HepG2 (cell line): ENCODE measurements around the gene PNPLA2. TPM values are rescaled to one million over a fixed set of nuclear protein-coding genes. Genes with fewer than 3 reads are reported as not detected.

Source experiments
- ATAC-seq: fragments of 200-7000 bp; cut with Tn5 transposase; 3 replicates; pipeline ENCODE4 v1.9.1; 2020; ENCODE audit warnings: mild to moderate bottlenecking, moderate library complexity
- BruUV-seq: library from RNA; stranded (reverse); fragments of 400-500 nt; replicated peaks from 2 replicates; lab custom pipeline; 2021; lab: Mats Ljungman, UMichigan
- CTCF ChIA-PET: fragments of 300-600 bp; formaldehyde crosslinking; extraction: SDS; loops from one replicate; lab custom pipeline; 2021; ENCODE audit warnings: low total read pairs, inconsistent platforms, low intra/inter-chr PET ratio; lab: Yijun Ruan, JAX
- POLR2A ChIA-PET: fragments of 350-600 bp; sonication (Branson Sonifier 250); formaldehyde crosslinking; loops from one replicate; lab custom pipeline; 2020; ENCODE audit warnings: antibody characterized with exemption, inconsistent platforms; lab: Yijun Ruan, JAX
- DNase-seq: peaks from one replicate; pipeline ENCODE4 v3.0.0-alpha.2; 2015; ENCODE audit warnings: low spot score
- FAIRE-seq: peaks from 3 replicates; lab custom pipeline; 2011; peaks lifted over from hg19 to GRCh38; lab: Jason Lieb, UNC
- H2AFZ ChIP-seq: one replicate; pipeline ENCODE4 v1.6.1; 2011; ENCODE audit warnings: low read length, inconsistent platforms
- H3K27ac ChIP-seq: fragments of 300-600 bp; 3 replicates; pipeline ENCODE4 v1.8.0; 2011; ENCODE audit warnings: mixed run types, mild to moderate bottlenecking, mixed read lengths, low read length, inconsistent platforms; ENCODE audit not compliant: insufficient read depth; ENCODE audit errors: extremely low read length
- H3K27me3 ChIP-seq, 2 experiments: fragments of 200-600 bp in 1 of 2; 2 replicates in 1 of 2; 3 replicates in 1 of 2; pipeline versions ENCODE4 v1.6.0 to v1.8.0; 2011; ENCODE audit warnings: low read length in 2 of 2, mild to moderate bottlenecking in 2 of 2, moderate library complexity in 2 of 2, inconsistent platforms in 1 of 2; ENCODE audit not compliant: insufficient read depth in 2 of 2, control insufficient read depth in 1 of 2
- H3K36me3 ChIP-seq, 2 experiments: fragments of 200-600 bp in 1 of 2; replicated peaks in 1 of 2; 2 replicates in 1 of 2; 3 replicates in 1 of 2; pipeline versions ENCODE4 v1.5.1 to v1.8.0; 2011; ENCODE audit warnings: low read length in 2 of 2, inconsistent platforms in 1 of 2; ENCODE audit not compliant: insufficient read depth in 2 of 2, control insufficient read depth in 1 of 2
- H3K4me1 ChIP-seq: 2 replicates; pipeline ENCODE4 v1.5.1; 2012; ENCODE audit warnings: low read length, inconsistent platforms; ENCODE audit not compliant: insufficient read depth
- H3K4me2 ChIP-seq: 2 replicates; pipeline ENCODE4 v1.6.0; 2011; ENCODE audit warnings: low read depth, low read length, inconsistent platforms
- H3K4me3 ChIP-seq, 3 experiments: fragments of 200-600 bp in 1 of 3; sonication (generic), shearing (Covaris generic) in 1 of 3; replicated peaks in 1 of 3; 2 replicates each; pipeline ENCODE4 v1.5.1; 2011 to 2016; ENCODE audit warnings: low read length in 3 of 3, inconsistent platforms in 2 of 3, low read depth in 2 of 3, mild to moderate bottlenecking in 2 of 3, control low read depth in 1 of 3, mixed read lengths in 1 of 3; ENCODE audit not compliant: insufficient read depth in 1 of 3
- H3K79me2 ChIP-seq: one replicate; pipeline ENCODE4 v1.6.1; 2011; ENCODE audit warnings: low read length, inconsistent platforms; ENCODE audit not compliant: insufficient read depth
- H3K9ac ChIP-seq: 2 replicates; pipeline ENCODE4 v1.6.0; 2011; ENCODE audit warnings: mild to moderate bottlenecking, low read depth, low read length, inconsistent platforms; ENCODE audit not compliant: insufficient read depth
- H3K9me3 ChIP-seq: 2 replicates; pipeline ENCODE4 v1.5.1; 2012; ENCODE audit warnings: mild to moderate bottlenecking, low read length
- H4K20me1 ChIP-seq: 2 replicates; pipeline ENCODE4 v1.6.0; 2011; ENCODE audit warnings: inconsistent platforms, mild to moderate bottlenecking, low read length, moderate library complexity; ENCODE audit not compliant: insufficient read depth
- BATF2 ChIP-seq: sonication (generic); formaldehyde crosslinking; IDR thresholded peaks from 2 replicates; pipeline ENCODE4 v1.8.0; 2022; ENCODE audit warnings: mild to moderate bottlenecking, missing genetic modification reagents, moderate library complexity
- CTCF ChIP-seq: sonication (generic); formaldehyde crosslinking; IDR thresholded peaks from 2 replicates; pipeline ENCODE4 v1.5.0; 2020; ENCODE audit warnings: mild to moderate bottlenecking, missing genetic modification reagents, moderate library complexity
- HCFC1 ChIP-seq: fragments of 150-350 bp; IDR thresholded peaks from 2 replicates; pipeline ENCODE4 v1.6.1; 2014; ENCODE audit warnings: low read depth, low read length
- MED8 ChIP-seq: sonication (generic); formaldehyde crosslinking; IDR thresholded peaks from 2 replicates; pipeline ENCODE4 v1.8.1; 2023; ENCODE audit warnings: mild to moderate bottlenecking, missing genetic modification reagents; ENCODE audit not compliant: insufficient replicate concordance
- MEIS1 ChIP-seq: sonication (generic); formaldehyde crosslinking; IDR thresholded peaks from 2 replicates; pipeline ENCODE4 v1.9.0; 2021; ENCODE audit warnings: mild to moderate bottlenecking, missing genetic modification reagents, moderate library complexity, borderline replicate concordance
- NR2C2 ChIP-seq: sonication (generic); formaldehyde crosslinking; IDR thresholded peaks from 2 replicates; pipeline ENCODE4 v1.4.0; 2020; ENCODE audit warnings: missing genetic modification reagents, mild to moderate bottlenecking, moderate library complexity, borderline replicate concordance
- NR2F6 ChIP-seq, 2 experiments: IDR thresholded peaks; 2 replicates each; pipeline ENCODE4 v1.6.1; 2016; ENCODE audit warnings: antibody characterized with exemption in 1 of 2, mild to moderate bottlenecking in 1 of 2
- SP140L ChIP-seq: sonication (generic); formaldehyde crosslinking; IDR thresholded peaks from 2 replicates; pipeline ENCODE4 v1.4.0; 2020; ENCODE audit warnings: missing genetic modification reagents, borderline replicate concordance
- TAF1 ChIP-seq: sonication (generic); formaldehyde crosslinking; IDR thresholded peaks from 2 replicates; pipeline ENCODE4 v1.4.0; 2020; ENCODE audit warnings: missing genetic modification reagents
- ZBTB37 ChIP-seq: sonication (generic); formaldehyde crosslinking; IDR thresholded peaks from 2 replicates; pipeline ENCODE4 v1.4.0; 2020; ENCODE audit warnings: mild to moderate bottlenecking, missing genetic modification reagents
- ZBTB7B ChIP-seq: sonication (generic); formaldehyde crosslinking; IDR thresholded peaks from 2 replicates; pipeline ENCODE4 v1.4.0; 2020; ENCODE audit warnings: missing genetic modification reagents
- ZGPAT ChIP-seq: IDR thresholded peaks from 2 replicates; pipeline ENCODE4 v1.6.1; 2016; ENCODE audit warnings: mild to moderate bottlenecking
- ZNF329 ChIP-seq: sonication (generic); formaldehyde crosslinking; IDR thresholded peaks from 2 replicates; pipeline ENCODE4 v1.9.0; 2021; ENCODE audit warnings: low read depth, mild to moderate bottlenecking, missing genetic modification reagents
- ZNF44 ChIP-seq: sonication (generic); formaldehyde crosslinking; IDR thresholded peaks from 2 replicates; pipeline ENCODE4 v1.5.1; 2020; ENCODE audit warnings: mild to moderate bottlenecking, missing genetic modification reagents
- ZNF747 ChIP-seq: sonication (generic); formaldehyde crosslinking; IDR thresholded peaks from 2 replicates; pipeline ENCODE4 v1.8.1; 2023; ENCODE audit warnings: missing genetic modification reagents, mild to moderate bottlenecking, borderline replicate concordance
- WGBS: methylation state at CpG from one replicate; pipeline ENCODE4 v1.1.6; 2017; ENCODE audit warnings: low lambda C conversion rate; 5-methylcytosine and 5-hydroxymethylcytosine counted together
- in situ Hi-C: cut with HindIII; loops from 2 replicates; pipeline ENCODE4 v1.10.0; 2017; ENCODE audit warnings: low pct_unique_long_range_greater_than_20kb; ENCODE audit not compliant: extremely low pct_ligation_motif_present
- intact Hi-C: fragments of 100-400 bp; cut with micrococcal nuclease; formaldehyde crosslinking; loops from one replicate; pipeline ENCODE4 v1.10.0; 2022; ENCODE audit not compliant: unreplicated experiment
- polyA plus RNA-seq, 8 experiments: library from polyadenylated mRNA; depleted of rRNA in 3 of 8; stranded (reverse) in 7 of 8; unstranded in 1 of 8; fragments of >200 nt; fragmentation: Illumina TruSeq in 4 of 8; extraction: Trizol in 4 of 8; gene quantifications; 2 replicates each; pipeline versions ENCODE4 v1.2.1 to v1.2.3, GENCODE V29; 2011 to 2016; ENCODE audit warnings: low read depth in 4 of 8, missing spikeins in 1 of 8, mixed read lengths in 1 of 8; ENCODE audit not compliant: insufficient read depth in 1 of 8
- total RNA-seq, 5 experiments: library from RNA; depleted of rRNA; stranded (reverse); fragments of >200 nt; fragmentation: Illumina TruSeq; extraction: Trizol; gene quantifications; 2 replicates each; pipeline ENCODE4 v1.2.3, GENCODE V29; 2016; ENCODE audit warnings: low read depth in 1 of 5
- TF ChIP-seq, protein P1 (sequence below): IDR thresholded peaks from 2 replicates; pipeline ENCODE4 v1.6.1; 2016; ENCODE audit warnings: missing compliant biosample characterization, missing genetic modification reagents, borderline replicate concordance

Gene PNPLA2
- total and polyA plus RNA-seq, 2 of the 13 experiments (the other 11 are each of a cell fraction or from before 2014, with no cell fraction given): 10.5 to 43.2 TPM

DNA sequence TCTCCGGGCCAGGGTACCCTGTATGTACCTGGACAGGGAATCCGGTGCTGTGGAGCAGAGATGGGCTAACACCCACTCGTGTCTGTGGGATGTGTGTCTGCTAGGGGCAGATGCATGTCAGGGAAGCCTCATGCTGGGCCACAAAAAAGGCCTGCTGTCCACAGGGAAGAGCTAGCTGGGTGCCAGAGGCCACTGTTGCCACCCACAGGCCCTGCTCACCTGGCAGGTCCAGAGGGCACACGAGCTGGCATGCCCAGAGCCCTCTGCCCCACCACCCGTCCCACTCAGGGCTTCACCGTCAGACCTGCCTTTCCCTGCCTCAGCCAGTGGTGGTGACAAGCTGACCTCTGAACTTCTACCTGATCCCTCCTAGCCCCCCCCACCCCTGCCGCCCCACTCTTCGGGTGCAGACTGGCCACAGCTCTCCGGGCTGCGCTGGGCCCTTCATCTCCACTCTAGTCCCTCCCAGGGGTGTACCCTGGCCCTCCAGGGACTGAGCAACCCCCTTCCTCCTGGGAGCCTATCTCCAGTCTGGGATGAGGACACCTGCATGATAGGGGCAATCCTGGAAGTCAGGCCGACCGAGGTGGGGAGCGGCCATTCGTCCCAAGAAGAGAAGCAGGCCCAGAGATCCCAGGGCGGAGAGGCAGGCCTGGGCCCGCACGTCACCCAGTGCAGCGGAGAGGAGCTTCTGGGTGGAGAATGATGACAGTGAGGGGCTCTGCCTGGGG is 22.0 kb upstream of the PNPLA2 start:
- Histone ChIP-seq H3K27ac (peak overlapping the region; percentile 80), H3K79me2 (peaks cover 4% of the 10 kb centered on the region), H2AFZ (no peak overlapping the region), H3K4me2 (peak overlapping the region; percentile 100), H3K27me3 (no peaks in the 10 kb centered on the region; a peak in 1 of 5 replicates), H3K4me3 (peak overlapping the region; percentile 70 to 97 (median 94)), H4K20me1 (no peaks in the 10 kb centered on the region), H3K9ac (peak overlapping the region; percentile 82), H3K4me1 (no peaks in the 10 kb centered on the region), H3K9me3 (no peaks in the 10 kb centered on the region), H3K36me3 (peaks cover 1 to 4% of the 10 kb centered on the region in 2 experiments; a peak in 1 of 5 replicates)
- intact Hi-C loops: no loop called here
- no peak for FAIRE-seq
- peak; percentile 30 for DNase-seq
- ChIA-PET CTCF (no interaction called here), POLR2A (interaction anchor here (0.6 to 5.3 kb wide), 17 partner anchors 9 to 261 kb away, joined by 3 to 44 read pairs (median 4); partner anchors contain the start of genes DEAF1, GATD1, PHRF1 and PIDD1)
- 0% methylated on average over 8 of the region's 18 CpGs for WGBS
- peak; percentile 30 for ATAC-seq
- no TSS peak for BruUV-seq
- in situ Hi-C loops: no loop called here
- TF ChIP-seq ZGPAT (no peak), NR2F6 (IDR thresholded peaks at IDR 0.05) (no peak; the same call in 1 of the 2 replicates), NR2F6 (CRISPR knock-in tag; IDR thresholded peaks at IDR 0.05) (peak; percentile 17; the same call in 1 of the 2 replicates), SP140L (CRISPR knock-in tag) (no peak), MEIS1 (peak; percentile 8; the same call in 1 of the 2 replicates), ZBTB37 (CRISPR knock-in tag) (0 out of 2 replicates have a peak, but pooled peaks have one; percentile 31), ZNF44 (no peak), ZNF329 (CRISPR knock-in tag) (no peak), NR2C2 (CRISPR knock-in tag) (peak; percentile 89), ZNF747 (CRISPR knock-in tag) (0 out of 2 replicates have a peak, but pooled peaks have one; percentile 2), TAF1 (no peak), BATF2 (no peak), HCFC1 (no peak), MED8 (CRISPR knock-in tag) (peak; percentile 36), CTCF (CRISPR knock-in tag) (peak; percentile 4; the same call in 1 of the 2 replicates), ZBTB7B (CRISPR knock-in tag) (no peak)
- TF ChIP-seq, protein P1, sequence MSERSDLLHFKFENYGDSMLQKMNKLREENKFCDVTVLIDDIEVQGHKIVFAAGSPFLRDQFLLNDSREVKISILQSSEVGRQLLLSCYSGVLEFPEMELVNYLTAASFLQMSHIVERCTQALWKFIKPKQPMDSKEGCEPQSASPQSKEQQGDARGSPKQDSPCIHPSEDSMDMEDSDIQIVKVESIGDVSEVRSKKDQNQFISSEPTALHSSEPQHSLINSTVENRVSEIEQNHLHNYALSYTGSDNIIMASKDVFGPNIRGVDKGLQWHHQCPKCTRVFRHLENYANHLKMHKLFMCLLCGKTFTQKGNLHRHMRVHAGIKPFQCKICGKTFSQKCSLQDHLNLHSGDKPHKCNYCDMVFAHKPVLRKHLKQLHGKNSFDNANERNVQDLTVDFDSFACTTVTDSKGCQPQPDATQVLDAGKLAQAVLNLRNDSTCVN (CRISPR knock-in tag): 0 out of 2 replicates have a peak, but pooled peaks have one; percentile 17
